CD1c-positive myeloid dendritic cell (primary cell): ENCODE data around the gene OXT.
"Not testable (repeated sequence)": the region's sequence is repeated elsewhere in the genome, so short reads cannot be mapped to it uniquely, and the experiment has no call there.

ENCODE experiments used
- DNase-seq: peaks from one replicate; pipeline ENCODE4 v3.0.0-alpha.2; 2016; ENCODE audit errors: extremely low spot score

The OXT gene

DNA sequence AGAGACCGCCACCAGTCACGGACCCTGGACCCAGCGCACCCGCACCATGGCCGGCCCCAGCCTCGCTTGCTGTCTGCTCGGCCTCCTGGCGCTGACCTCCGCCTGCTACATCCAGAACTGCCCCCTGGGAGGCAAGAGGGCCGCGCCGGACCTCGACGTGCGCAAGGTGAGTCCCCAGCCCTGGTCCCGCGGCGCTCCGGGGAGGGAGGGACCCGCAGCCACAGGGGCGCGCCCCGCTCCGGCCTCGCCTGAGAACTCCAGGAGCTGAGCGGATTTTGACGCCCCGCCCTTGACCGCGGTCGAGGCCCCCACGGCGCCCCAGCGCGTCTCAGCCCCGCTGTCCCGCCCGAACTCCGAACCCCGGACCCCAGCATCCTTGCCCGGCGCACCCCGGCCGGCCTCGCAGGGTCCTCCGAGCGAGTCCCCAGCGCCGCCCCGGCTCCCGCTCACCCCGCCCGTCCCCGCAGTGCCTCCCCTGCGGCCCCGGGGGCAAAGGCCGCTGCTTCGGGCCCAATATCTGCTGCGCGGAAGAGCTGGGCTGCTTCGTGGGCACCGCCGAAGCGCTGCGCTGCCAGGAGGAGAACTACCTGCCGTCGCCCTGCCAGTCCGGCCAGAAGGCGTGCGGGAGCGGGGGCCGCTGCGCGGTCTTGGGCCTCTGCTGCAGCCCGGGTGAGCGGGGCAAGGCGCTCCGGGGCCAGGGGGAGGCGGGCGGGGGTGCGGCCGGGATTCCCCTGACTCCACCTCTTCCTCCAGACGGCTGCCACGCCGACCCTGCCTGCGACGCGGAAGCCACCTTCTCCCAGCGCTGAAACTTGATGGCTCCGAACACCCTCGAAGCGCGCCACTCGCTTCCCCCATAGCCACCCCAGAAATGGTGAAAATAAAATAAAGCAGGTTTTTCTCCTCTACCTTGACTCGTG, at the start of gene OXT:
TSS of gene OXT (plus strand) at position 11 of the 920 bp plus-strand sequence. CDS start at position 47, 36 bp downstream.
- peak; percentile 51 for DNase-seq

DNA sequence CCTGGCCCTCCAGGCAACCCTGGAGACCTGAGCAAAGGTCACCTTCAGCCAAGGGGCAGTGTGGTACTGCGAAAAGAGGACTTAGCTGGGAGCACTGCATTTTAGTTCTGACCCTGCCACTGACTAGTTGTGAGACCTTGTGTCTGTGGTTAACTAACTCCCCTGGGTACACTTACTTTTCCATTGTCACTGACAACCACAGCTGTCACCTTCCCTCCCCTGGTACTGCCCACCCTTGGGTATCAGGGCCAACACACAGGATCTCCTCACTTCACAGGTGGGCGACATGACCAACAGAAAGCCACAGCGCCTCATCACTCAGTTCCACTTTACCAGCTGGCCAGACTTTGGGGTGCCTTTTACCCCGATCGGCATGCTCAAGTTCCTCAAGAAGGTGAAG, 49.6 kb upstream of the OXT start:
- DNase-seq = no peak

DNA sequence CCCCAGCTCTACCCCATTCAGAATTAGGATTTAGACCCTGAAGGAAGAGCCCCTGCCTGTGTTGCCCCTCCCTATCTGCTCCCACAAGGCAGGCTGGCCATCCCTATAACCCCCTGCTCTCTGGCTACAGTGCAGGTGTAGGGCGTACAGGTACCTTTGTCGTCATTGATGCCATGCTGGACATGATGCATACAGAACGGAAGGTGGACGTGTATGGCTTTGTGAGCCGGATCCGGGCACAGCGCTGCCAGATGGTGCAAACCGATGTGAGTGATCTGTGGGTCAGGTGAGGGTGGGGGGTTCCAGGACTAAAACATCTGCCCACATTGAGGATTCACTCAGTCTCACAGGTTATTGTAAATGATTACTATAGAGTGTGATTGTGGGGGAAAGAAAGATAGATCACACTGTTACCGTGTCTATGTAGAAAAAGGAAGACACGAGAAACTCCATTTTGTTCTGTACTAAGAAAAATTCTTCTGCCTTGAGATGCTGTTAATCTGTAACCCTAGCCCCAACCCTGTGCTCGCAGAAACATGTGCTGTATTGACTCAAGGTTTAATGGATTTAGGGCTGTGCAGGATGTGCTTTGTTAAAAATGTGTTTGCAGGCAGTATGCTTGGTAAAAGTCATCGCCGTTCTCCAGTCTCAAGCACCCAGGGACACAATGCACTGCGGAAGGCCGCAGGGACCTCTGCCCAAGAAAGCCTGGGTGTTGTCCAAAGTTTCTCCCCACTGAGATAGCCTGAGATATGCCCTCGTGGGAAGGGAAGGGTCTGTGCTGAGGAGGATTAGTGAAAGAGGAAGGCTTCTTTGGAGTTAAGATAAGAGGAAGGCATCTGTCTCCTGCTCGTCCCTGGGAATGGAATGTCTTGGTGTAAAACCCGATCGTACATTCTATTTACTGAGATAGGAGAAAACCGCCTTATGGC, 48.6 kb upstream of the OXT start:
- DNase-seq = not testable (repeated sequence)

DNA sequence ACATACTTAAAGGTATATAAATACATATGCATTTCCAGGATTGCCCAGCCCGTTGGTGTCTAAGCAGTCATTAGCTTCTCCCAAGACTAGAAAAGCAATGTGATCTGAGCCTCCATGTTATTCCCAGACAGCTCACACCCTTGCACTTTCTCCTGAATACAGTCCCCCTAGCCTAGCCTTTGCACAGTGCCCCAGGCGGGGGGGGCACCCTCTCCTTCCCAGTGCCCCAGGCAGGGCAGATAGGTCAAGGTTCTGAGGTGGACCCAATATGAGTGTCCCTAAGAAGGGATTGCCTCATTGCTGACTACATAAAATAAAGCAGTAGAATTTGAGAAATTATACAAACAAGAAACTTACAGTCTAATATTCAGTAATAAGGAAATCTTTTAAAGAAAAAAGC, 43.4 kb upstream of the OXT start:
- no peak for DNase-seq

DNA sequence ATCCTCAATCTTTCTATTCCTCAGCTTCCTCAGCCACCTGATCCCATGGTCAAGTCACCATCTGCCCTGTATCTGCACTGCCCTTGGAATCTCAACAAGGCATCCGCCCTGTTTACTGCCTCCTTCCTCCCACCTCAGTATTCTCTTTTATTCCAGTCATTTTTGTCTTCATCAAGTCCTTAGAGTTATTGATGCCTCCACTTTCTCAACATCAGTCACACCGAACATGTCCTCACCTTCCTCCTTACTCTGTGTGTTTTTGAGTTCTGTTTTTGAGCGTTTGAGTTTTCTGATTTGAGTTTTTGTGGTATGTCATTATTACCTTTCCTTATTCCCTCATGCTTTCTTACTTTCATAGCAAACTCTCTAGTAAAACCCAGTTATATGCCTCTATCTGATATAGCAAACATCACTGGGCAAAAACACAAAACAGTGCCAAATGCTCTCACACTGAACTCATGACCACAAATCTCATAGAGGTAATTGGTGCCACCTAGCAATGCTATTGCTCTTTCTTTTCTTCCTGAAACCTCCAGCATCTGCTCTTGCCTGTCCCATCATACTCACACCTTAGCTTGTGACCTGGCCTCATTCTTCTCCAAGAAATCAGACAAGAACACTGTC, 39.8 kb upstream of the OXT start:
- DNase-seq = no peak

DNA sequence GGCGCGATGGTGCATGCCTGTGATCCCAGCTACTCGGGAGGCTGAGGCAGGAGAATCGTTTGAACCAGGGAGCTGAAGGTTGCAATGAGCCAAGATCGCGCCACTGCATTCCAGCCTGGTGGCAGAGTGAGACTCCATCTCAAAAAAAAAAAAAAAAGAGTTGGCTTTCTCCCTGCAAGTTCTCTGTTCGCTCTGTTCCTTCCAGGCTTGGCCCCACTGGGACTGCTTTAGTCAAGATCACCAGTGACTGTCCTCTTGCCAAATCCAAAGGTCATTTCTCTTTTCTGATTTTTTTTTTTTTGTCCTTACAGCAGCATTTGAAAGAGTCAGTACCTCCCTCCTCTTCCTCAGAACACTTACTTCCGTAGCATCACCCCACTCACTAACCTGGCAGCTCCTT, 38.8 kb upstream of the OXT start:
- no peak for DNase-seq

DNA sequence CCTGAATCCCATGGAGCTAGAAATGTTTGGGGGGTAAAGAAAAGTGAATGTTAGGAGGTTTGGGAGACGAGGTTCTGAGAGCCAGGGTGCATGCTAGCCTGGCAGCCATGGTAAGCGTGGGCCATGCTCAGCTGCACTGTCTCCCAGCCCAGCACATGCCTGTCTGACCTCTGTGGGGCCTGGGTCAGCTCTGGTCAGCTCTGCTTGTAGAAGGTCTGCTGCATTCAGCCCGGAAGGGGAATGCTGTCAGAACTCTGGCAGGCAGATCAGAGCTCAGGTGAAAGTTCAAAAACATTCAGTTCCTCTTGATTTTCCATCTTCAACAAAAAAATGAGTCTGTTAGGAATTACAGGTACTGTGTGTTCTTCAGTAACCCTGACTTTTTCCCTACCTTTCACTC, 33.8 kb upstream of the OXT start:
- DNase-seq = no peak

DNA sequence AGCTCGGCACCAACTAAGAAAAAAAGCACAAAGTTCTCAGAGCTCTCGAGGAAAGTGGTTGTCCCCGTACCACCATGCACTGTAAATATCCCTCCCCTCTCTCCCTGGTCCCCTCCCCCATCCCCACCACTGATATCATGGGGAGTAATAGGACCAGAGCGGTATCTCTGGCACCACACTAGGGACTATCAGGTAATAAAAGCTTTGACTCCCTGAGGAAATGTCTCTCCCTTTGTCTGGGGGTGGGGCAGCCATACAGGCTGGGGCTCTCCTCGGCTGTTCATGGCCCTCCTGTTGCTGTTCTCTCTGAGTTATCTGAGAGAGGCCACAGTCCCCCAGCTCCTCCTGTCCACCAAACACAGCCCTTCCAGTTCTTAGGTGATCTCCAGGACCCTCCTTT, 33.0 kb upstream of the OXT start:
- DNase-seq = no peak

DNA sequence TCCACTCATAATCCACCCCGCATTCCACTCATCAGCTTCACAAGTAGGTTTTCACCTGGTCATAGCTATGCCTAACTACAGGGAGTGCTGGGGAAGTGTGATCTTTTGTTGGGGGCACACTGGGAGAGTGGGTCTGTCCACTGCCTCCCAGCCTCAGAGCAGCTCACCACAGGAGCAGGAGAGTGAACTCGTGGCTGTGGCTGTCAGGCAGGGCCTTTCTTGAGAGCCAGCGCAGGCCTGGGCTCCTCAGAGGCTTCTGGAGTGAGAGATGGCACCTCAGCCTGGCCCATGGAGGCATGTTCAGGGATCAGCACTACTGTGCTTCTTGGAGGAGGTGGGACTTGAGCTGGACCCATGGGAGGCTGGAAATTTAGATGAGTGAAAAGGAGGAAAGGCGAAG, 32.0 kb upstream of the OXT start:
- no peak for DNase-seq

DNA sequence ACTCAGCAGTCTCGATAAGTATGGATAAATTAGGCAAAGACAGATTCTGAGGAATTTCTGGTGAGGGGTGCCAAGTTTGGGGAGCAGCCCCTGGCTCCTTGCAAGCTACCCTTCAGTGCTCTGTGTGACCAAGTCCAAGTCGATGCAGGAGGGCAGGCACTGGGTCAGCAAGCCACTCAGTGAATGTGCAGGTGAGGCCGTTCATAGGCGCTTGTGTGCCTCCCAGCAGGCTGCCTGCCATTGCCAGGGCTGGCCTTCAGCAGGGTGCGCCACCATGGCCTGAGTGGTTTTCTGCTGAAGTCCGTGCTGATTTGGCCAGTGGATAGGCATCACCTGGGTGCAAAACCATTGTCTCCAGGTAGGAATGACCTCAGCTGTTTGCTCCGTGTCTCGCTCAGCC, 31.3 kb upstream of the OXT start:
- no peak for DNase-seq

DNA sequence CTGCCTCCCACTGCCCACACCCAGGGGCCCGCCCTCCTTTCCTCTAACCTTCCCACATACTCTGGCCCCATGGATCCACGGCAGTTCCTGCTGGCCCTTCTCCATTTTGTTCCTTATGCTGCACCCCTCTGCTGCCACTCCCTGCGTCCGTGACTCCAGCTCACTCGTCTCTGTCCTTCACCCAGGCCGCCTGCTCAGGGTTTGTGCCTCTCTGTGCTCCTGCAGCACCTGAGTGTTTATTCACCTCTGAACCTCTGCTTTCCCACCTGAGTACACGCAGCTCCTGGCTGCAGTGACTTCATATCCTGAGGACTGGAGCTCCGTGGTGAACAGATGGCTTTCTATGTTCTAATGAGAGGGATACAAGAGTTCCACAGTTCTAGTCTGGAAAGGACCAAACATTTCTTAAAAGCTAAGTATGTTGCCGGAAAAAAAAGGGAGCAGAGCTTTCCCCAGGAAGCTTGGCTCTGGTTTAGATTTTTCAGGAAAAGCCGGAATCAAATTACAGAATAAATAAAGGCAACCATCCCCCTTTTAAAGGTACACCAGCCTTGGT, 29.5 kb upstream of the OXT start:
- DNase-seq = no peak

DNA sequence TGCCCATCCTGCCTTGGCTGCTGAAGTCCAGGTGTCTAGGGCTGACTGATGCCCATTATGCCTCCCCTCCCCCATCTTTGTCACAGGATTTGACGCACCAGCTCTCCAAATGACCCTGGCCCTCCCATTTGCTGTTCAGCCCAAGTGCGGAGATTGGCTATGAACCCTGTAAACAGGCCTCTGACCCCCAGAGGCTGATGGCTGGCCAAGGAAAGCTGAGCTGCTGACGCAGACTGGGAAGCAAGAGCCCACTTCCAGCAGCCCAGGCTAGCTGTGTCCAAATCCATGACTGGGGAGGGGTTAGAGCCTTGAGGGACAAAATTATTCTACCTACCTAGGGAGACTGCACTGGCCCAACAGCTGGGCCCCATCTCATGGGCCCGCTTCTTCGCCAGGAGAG, 28.8 kb upstream of the OXT start:
- no peak for DNase-seq

DNA sequence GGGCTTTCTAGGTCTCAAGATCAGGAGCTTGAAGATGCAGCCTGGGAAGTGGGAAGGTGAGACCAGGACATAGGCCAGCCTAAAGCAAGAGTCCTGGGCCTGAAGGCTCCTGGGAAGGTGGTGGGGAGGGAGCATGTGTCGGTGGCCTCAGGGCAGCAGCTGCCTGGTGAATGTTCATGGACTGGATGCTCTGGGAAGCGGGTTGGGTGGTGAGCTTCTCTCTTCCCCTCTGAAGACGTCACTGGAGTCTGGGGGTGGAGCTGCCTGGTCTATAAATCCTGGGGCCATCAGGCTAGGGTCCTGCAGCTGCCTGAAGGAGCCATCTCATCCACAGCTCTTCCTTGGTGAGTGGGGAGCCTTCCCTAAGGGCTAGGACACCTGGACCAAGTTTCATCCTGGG, 28.1 kb upstream of the OXT start, which contains the start of gene GNRH2:
TSS of gene GNRH2 (plus strand) at position 301 of the 400 bp plus-strand sequence. CDS start 793 bp downstream, outside the sequence.
- DNase-seq = no peak

DNA sequence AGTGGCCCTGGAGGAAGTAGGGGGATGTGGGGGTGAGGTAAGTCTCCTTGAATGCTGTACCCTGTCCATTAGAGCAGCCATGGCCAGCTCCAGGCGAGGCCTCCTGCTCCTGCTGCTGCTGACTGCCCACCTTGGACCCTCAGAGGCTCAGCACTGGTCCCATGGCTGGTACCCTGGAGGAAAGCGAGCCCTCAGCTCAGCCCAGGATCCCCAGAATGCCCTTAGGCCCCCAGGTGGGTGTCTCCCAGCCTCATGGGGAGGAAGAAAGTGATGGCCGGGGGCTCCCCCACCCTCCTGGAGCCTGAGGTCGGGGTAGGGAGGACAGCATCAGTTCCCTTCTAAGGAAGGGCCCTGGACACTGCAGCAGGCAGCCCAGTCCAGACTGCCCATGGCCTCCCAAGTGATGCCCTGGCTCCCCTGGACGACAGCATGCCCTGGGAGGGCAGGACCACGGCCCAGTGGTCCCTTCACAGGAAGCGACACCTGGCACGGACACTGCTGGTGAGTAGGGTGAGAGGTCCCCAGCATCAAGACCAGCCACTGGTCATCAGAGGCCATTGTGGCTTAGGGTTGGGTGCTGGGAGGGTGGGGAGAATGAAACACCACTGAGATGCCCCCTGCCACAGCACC, 27.0 kb upstream of the OXT start:
- no peak for DNase-seq

DNA sequence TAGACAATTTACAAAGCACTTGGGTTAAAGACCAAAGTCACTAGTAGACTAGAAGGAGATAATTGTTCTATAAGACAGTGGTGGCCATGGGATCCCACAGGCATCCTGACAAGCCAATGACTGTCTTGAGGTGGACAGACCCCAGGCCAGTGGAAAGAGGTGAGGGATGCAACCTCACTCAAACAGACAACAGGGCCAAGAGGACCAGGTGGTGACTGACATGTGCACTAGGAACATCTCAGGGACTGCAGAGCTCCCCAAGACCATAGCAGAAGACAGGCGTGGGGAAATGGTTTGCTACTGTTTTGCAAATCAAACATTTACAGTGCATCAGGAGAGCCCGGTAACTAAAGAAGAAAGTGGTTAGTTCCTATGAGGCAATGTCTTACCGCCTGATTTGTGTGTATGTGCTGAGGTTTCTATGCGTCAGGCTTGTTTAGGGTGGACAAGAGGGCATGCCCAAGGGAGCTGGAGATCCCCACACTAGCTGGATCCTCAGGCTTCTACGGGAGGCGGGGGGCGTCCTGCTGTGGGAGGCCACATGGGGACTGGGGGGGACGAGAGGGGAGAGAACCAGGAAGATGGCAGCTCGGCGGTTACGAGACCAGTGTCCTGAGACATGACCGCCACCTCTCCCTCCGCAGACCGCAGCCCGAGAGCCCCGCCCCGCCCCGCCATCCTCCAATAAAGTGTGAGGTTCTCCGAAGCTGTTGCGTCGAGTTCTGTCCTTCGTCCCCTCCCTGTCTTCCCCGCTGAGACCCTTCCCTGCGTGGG, 26.2 kb upstream of the OXT start:
- DNase-seq = peak; percentile 70

DNA sequence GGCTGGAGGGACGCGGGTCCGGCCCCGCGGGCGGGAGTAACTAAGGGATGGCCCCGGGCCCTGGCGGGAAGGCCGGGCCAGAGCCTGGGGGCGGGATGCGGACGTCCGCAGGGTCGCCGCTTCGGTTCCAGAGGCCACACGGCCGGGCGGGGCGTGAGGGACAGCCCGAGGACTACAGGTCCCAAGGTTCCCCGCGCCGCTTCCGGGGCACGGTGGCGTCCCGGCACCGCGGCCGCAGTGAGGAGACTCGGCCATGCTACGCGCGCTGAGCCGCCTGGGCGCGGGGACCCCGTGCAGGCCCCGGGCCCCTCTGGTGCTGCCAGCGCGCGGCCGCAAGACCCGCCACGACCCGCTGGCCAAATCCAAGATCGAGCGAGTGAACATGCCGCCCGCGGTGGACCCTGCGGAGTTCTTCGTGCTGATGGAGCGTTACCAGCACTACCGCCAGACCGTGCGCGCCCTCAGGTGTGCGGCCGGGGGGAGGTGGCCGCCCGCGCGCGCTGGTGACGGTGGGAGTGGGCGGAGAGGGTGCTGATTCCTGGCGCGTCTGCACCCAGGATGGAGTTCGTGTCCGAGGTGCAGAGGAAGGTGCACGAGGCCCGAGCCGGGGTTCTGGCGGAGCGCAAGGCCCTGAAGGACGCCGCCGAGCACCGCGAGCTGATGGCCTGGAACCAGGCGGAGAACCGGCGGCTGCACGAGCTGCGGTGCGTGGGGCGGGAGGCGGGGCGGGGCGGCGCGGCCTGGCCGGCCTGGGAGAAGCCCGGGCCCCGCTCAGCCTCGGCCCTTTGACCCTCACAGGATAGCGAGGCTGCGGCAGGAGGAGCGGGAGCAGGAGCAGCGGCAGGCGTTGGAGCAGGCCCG, 25.4 kb upstream of the OXT start, which contains the start of gene MRPS26:
TSS of gene MRPS26 (plus strand) at position 237 of the 861 bp plus-strand sequence. CDS start at position 254, 17 bp downstream.
- peak; percentile 90 for DNase-seq

DNA sequence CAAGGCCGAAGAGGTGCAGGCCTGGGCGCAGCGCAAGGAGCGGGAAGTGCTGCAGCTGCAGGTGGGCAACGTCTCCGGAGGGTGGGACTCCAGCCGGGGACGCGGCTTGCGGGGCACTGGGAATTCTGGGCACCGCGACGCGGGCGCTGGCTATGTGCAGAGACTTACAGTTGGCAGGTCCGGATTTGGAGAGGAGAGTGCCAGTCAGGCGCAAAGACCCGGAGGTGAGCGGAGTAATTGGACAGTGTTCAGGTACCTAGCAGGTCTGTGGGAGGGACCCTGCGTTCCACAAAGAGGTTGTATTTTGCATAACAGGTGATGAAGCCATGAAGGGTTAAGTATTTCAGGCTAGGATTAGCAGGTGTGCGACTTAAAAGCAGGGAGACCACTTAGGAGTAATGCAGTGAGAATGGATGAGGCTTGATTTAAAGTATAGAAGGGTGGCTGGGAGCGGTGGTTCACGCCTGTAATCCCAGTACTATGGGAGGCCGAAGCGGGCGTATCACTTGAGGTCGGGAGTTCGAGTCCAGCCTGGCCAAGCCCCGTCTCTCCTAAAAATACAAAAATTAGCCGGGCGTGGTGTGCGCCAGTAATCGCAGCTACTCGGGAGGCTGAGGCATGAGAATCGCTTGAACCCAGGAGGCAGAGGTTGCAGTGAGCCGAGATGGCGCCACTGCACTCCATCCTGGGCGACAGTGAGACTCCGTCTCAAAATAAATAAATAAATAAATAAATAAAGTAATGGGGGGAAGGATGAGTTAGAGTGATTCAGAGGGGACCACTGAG, 24.6 kb upstream of the OXT start:
- DNase-seq = no peak
